A549 treated with CORT108297 at 1 μM for 4 hours (cell line): ENCODE data around the gene LGALS9. TPM values are rescaled to one million over a fixed set of nuclear protein-coding genes. Genes with fewer than 3 reads are reported as not detected.

Source experiments
- total RNA-seq: library from RNA; stranded (reverse); fragments of 200-300 nt; extraction: Qiagen RNA extraction; gene quantifications from 5 replicates; pipeline ENCODE4 v1.2.3, GENCODE V29; 2022

LGALS9 gene
- total RNA-seq, result 0.86 to 1.5 TPM (median 1.4 TPM) in 5 replicates

GRCh38 chr17:27630607-27631410, at the start of gene LGALS9:
TSS of gene LGALS9 (plus strand) at chr17:27631188. CDS start at chr17:27631266, 78 bp downstream.

Other genes with a start within 250 kb of the LGALS9 start
- gene KSR1, start 174.7 kb upstream of the LGALS9 start, total RNA-seq, result 11.7 to 16.9 TPM (median 16.3 TPM) in 5 replicates
- gene NOS2, start 169.3 kb downstream of the LGALS9 start, total RNA-seq, result 0.13 to 0.18 TPM (median 0.15 TPM) in 5 replicates